GM23338 (cell line): Measurements from ENCODE around the gene DGLUCY. TPM values are rescaled to one million over a fixed set of nuclear protein-coding genes. Genes with fewer than 3 reads are reported as not detected.

Source experiments
- ATAC-seq: fragments of 200-7000 bp; cut with Tn5 transposase; 3 replicates; pipeline ENCODE4 v1.9.1; 2020
- DNase-seq: peaks from one replicate; pipeline ENCODE4 v3.0.0-alpha.2; 2015; ENCODE audit warnings: low spot score
- H2AFZ ChIP-seq: fragments of 200-600 bp; sonication (generic); 2 replicates; pipeline ENCODE4 v1.8.0; 2016; ENCODE audit warnings: antibody characterized with exemption, mild to moderate bottlenecking, moderate library complexity
- H3F3A ChIP-seq: fragments of 200-600 bp; sonication (generic); replicated peaks from 2 replicates; pipeline ENCODE4 v1.8.0; 2017; ENCODE audit warnings: antibody characterized with exemption, mixed run types, low read depth
- H3K27ac ChIP-seq: fragments of 200-600 bp; sonication (generic); 2 replicates; pipeline ENCODE4 v1.6.1; 2016; ENCODE audit warnings: low read depth
- H3K27me3 ChIP-seq: fragments of 200-600 bp; sonication (generic); 2 replicates; pipeline ENCODE4 v1.8.0; 2016; ENCODE audit warnings: mild to moderate bottlenecking, mixed run types, moderate library complexity; ENCODE audit not compliant: insufficient read depth
- H3K36me3 ChIP-seq: fragments of 200-600 bp; sonication (generic); 2 replicates; pipeline ENCODE4 v1.8.0; 2016; ENCODE audit warnings: mild to moderate bottlenecking; ENCODE audit not compliant: insufficient read depth
- H3K4me1 ChIP-seq: fragments of 200-600 bp; sonication (generic); 2 replicates; pipeline ENCODE4 v1.8.0; 2016; ENCODE audit warnings: mild to moderate bottlenecking, moderate library complexity; ENCODE audit not compliant: insufficient read depth
- H3K4me2 ChIP-seq: fragments of 200-600 bp; sonication (generic); 2 replicates; pipeline ENCODE4 v1.7.1; 2017; ENCODE audit warnings: mixed run types
- H3K4me3 ChIP-seq: fragments of 200-600 bp; sonication (generic); 2 replicates; pipeline ENCODE4 v1.6.1; 2016; ENCODE audit warnings: mixed run types
- H3K79me2 ChIP-seq: fragments of 200-600 bp; sonication (generic); replicated peaks from 2 replicates; pipeline ENCODE4 v1.8.0; 2017; ENCODE audit warnings: mild to moderate bottlenecking; ENCODE audit not compliant: insufficient read depth
- H3K9me2 ChIP-seq: fragments of 200-600 bp; sonication (generic); 2 replicates; pipeline ENCODE4 v1.8.0; 2017; ENCODE audit not compliant: insufficient read depth
- H4K20me1 ChIP-seq: fragments of 200-600 bp; sonication (generic); replicated peaks from 2 replicates; pipeline ENCODE4 v1.8.0; 2017; ENCODE audit warnings: mild to moderate bottlenecking; ENCODE audit not compliant: insufficient read depth
- H3K27ac Mint-ChIP-seq: 2 replicates; pipeline ENCODE4 v1.8.0; 2020; ENCODE audit warnings: inconsistent platforms, mild to moderate bottlenecking, moderate library complexity, mixed read lengths
- H3K27me3 Mint-ChIP-seq: 3 replicates; pipeline ENCODE4 v1.8.0; 2022; ENCODE audit warnings: low read depth, mild to moderate bottlenecking, moderate library complexity, mixed read lengths, inconsistent platforms; ENCODE audit not compliant: insufficient read depth, poor library complexity
- H3K36me3 Mint-ChIP-seq: 3 replicates; pipeline ENCODE4 v1.8.0; 2021; ENCODE audit warnings: low read depth, mild to moderate bottlenecking, inconsistent platforms, moderate library complexity, mixed read lengths
- H3K4me1 Mint-ChIP-seq: 3 replicates; pipeline ENCODE4 v1.8.0; 2020; ENCODE audit warnings: mild to moderate bottlenecking, inconsistent platforms, mixed read lengths
- H3K4me3 Mint-ChIP-seq: 3 replicates; pipeline ENCODE4 v1.8.0; 2021; ENCODE audit warnings: moderate library complexity, mild to moderate bottlenecking, inconsistent platforms, mixed read lengths
- H3K9me3 Mint-ChIP-seq: 3 replicates; pipeline ENCODE4 v1.8.0; 2020; ENCODE audit warnings: moderate library complexity, mild to moderate bottlenecking, inconsistent platforms, mixed read lengths
- CREB1 ChIP-seq: fragments of 250-450 bp; sonication (Bioruptor Pico); IDR thresholded peaks from 2 replicates; pipeline ENCODE4 v1.5.0; 2020; ENCODE audit warnings: low read depth, mild to moderate bottlenecking, moderate library complexity
- ETS1 ChIP-seq: IDR thresholded peaks from 2 replicates; pipeline ENCODE4 v1.6.1; 2016; ENCODE audit warnings: antibody characterized with exemption
- EZH2 ChIP-seq: fragments of 200-600 bp; sonication (generic); IDR thresholded peaks from one replicate; pipeline ENCODE4 v1.8.0; 2017; ENCODE audit warnings: antibody characterized with exemption, mild to moderate bottlenecking, low read depth; ENCODE audit not compliant: unreplicated experiment
- EZH2phosphoT487 ChIP-seq: fragments of 200-600 bp; sonication (generic); IDR thresholded peaks from one replicate; pipeline ENCODE4 v1.8.1; 2018; ENCODE audit warnings: antibody characterized with exemption; ENCODE audit not compliant: unreplicated experiment
- JUNB ChIP-seq: IDR thresholded peaks from one replicate; pipeline ENCODE4 v1.6.1; 2016; ENCODE audit warnings: antibody characterized with exemption; ENCODE audit not compliant: unreplicated experiment
- NANOG ChIP-seq: IDR thresholded peaks from 2 replicates; pipeline ENCODE4 v1.6.1; 2016; ENCODE audit warnings: antibody characterized with exemption, borderline replicate concordance
- POLR2AphosphoS5 ChIP-seq: IDR thresholded peaks from 2 replicates; pipeline ENCODE4 v1.6.1; 2016; ENCODE audit warnings: antibody characterized with exemption, low read depth
- REST ChIP-seq: IDR thresholded peaks from one replicate; pipeline ENCODE4 v1.6.1; 2018; ENCODE audit warnings: antibody characterized with exemption; ENCODE audit not compliant: unreplicated experiment
- STAT1 ChIP-seq: IDR thresholded peaks from one replicate; pipeline ENCODE4 v1.6.1; 2016; ENCODE audit warnings: antibody characterized with exemption; ENCODE audit not compliant: unreplicated experiment
- ZNF114 ChIP-seq: fragments of 250-450 bp; sonication (Bioruptor Pico); IDR thresholded peaks from 2 replicates; pipeline ENCODE4 v1.5.0; 2020; ENCODE audit warnings: mild to moderate bottlenecking, moderate library complexity
- ZNF331 ChIP-seq: fragments of 250-450 bp; sonication (Bioruptor Pico); IDR thresholded peaks from 2 replicates; pipeline ENCODE4 v1.5.0; 2020; ENCODE audit warnings: low read depth, mild to moderate bottlenecking, moderate library complexity
- ZNF462 ChIP-seq: fragments of 250-450 bp; sonication (Bioruptor Pico); IDR thresholded peaks from 2 replicates; pipeline ENCODE4 v1.5.0; 2020; ENCODE audit warnings: mild to moderate bottlenecking, moderate library complexity
- polyA plus RNA-seq: library from polyadenylated mRNA; unstranded; fragments of >200 nt; fragmentation: Nextera tagmentation; extraction: Ambion mirVana; gene quantifications from 2 replicates; pipeline ENCODE4 v1.2.1, GENCODE V29; 2016
- total RNA-seq: library from RNA; depleted of rRNA; stranded (reverse); fragments of >200 nt; shearing (Covaris generic); gene quantifications from 2 replicates; pipeline ENCODE4 v1.2.3, GENCODE V29; 2014
- TF ChIP-seq, protein P1 (sequence below), 2 experiments: fragments of 200-600 bp in 1 of 2; sonication (generic) in 1 of 2; conservative IDR thresholded peaks; 2 replicates each; pipeline versions ENCODE4 v1.5.1 to v1.6.1; 2016 to 2017; ENCODE audit warnings: antibody characterized with exemption in 2 of 2, low read depth in 2 of 2, mild to moderate bottlenecking in 2 of 2, moderate library complexity in 1 of 2

Gene DGLUCY
- total and polyA plus RNA-seq, 2 experiments from 2014 or later = 14.6 to 31.6 TPM

DNA sequence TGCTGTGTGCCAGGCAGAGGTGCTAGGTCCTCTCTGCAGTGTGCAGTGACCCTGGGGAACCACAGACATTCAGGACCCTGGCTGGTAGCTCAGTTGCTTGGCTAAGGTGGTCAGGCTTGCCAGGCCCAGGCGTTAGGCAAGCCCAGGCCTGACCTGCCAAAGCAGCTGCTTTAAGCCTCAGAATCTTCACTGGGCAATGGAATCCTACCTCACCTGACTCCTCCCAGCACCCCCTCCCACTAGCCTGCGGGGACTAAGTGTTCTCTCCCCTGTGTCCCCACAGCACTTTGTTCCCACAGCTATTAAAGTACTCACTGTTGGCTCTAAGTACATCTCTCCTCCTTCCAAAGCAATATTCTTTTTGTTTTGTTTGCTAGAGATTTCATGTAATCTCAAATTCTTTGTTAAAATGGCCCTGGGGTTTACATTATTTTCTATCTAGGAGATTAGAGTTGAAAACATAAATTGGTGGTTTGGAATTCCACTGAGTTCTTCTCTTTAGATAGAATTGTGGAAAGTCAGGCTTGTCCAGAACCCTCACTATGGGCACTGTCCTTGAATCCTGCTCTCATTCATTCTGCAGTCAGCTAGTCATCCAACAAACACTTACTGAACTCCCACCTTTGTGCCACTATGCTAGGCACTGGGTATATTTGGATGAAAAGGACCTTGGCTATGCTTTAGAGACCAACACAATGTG, 44.4 kb downstream of the DGLUCY start:
- Histone ChIP-seq H2AFZ (no peak overlapping the region), H3K4me3 (no peak overlapping the region), H3K9me2 (no peaks in the 10 kb centered on the region), H3K27ac (no peak overlapping the region), H3K27me3 (no peaks in the 10 kb centered on the region), H3F3A (no peaks in the 10 kb centered on the region), H4K20me1 (no peaks in the 10 kb centered on the region), H3K36me3 (no peaks in the 10 kb centered on the region), H3K4me1 (no peaks in the 10 kb centered on the region), H3K4me2 (no peak overlapping the region), H3K79me2 (no peaks in the 10 kb centered on the region)
- Mint-ChIP-seq H3K4me1 (peaks cover 5% of the 10 kb centered on the region; the same call in 2 of the 3 replicates), H3K4me3 (no peak overlapping the region), H3K27me3 (peaks cover 1% of the 10 kb centered on the region), H3K27ac (peak overlapping the region; percentile 23; the same call in 1 of the 2 replicates), H3K36me3 (peaks cover 25% of the 10 kb centered on the region), H3K9me3 (no peaks in the 10 kb centered on the region)
- no peak for ATAC-seq
- TF ChIP-seq JUNB (no peak), ETS1 (no peak), ZNF331 (CRISPR knock-in tag) (no peak), POLR2AphosphoS5 (no peak), STAT1 (no peak), CREB1 (no peak), ZNF114 (CRISPR knock-in tag) (no peak), EZH2 (no peak), NANOG (no peak), REST (no peak), ZNF462 (CRISPR knock-in tag) (no peak), EZH2phosphoT487 (no peak)
- TF ChIP-seq, protein P1, sequence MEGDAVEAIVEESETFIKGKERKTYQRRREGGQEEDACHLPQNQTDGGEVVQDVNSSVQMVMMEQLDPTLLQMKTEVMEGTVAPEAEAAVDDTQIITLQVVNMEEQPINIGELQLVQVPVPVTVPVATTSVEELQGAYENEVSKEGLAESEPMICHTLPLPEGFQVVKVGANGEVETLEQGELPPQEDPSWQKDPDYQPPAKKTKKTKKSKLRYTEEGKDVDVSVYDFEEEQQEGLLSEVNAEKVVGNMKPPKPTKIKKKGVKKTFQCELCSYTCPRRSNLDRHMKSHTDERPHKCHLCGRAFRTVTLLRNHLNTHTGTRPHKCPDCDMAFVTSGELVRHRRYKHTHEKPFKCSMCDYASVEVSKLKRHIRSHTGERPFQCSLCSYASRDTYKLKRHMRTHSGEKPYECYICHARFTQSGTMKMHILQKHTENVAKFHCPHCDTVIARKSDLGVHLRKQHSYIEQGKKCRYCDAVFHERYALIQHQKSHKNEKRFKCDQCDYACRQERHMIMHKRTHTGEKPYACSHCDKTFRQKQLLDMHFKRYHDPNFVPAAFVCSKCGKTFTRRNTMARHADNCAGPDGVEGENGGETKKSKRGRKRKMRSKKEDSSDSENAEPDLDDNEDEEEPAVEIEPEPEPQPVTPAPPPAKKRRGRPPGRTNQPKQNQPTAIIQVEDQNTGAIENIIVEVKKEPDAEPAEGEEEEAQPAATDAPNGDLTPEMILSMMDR (conservative IDR thresholded peaks at IDR 0.05; ENCODE audit: low read depth in 2 of 2) = no peak
- no peak for DNase-seq
